ENCODE results near the gene IRF2. TPM values are rescaled to one million over a fixed set of nuclear protein-coding genes. Genes with fewer than 3 reads are reported as not detected.

Gene IRF2
- total and polyA plus RNA-seq, 12 donors = 9.3 to 41.4 (median 28.6) TPM

- no peaks in the 10 kb centered on the region for H3K27me3 ChIP-seq
- ATAC-seq = no peak
- intact Hi-C loops (cut with DNase I) = no loop called here
- no peak for DNase-seq
- WGBS, 2 donors = 75 to 84% methylated on average over 2 of the region's 2 CpGs
- peaks cover 0 to 9% (median 0%) of the 10 kb centered on the region in 11 donors for H3K9me3 ChIP-seq
- H3K4me1 ChIP-seq = peaks cover 0 to 43% (median 6%) of the 10 kb centered on the region in 9 donors
- H3K36me3 ChIP-seq = no peaks in the 10 kb centered on the region
- no peak overlapping the region for H3K4me3 ChIP-seq
- no peak for TF ChIP-seq CTCF (IDR thresholded peaks at IDR 0.05)
- peak overlapping the region in 2 of 10 donors; percentile 28 to 68 for H3K27ac ChIP-seq
These were observed 39.4 kb upstream of the IRF2 start for GRCh38 chr4:184513802-184514120.

- H3K27ac ChIP-seq = peak overlapping the region in 1 of 10 donors; percentile 57
- peaks cover 0 to 9% (median 0%) of the 10 kb centered on the region in 11 donors for H3K9me3 ChIP-seq
- DNase-seq (no peak), ATAC-seq (no peak)
- TF ChIP-seq CTCF (IDR thresholded peaks at IDR 0.05) = no peak
- H3K4me1 ChIP-seq = peaks cover 0 to 53% (median 6%) of the 10 kb centered on the region in 9 donors
- WGBS, 2 donors = 92% methylated on average over 5 of the region's 5 CpGs
- H3K27me3 ChIP-seq = no peaks in the 10 kb centered on the region
- H3K36me3 ChIP-seq = no peaks in the 10 kb centered on the region
- intact Hi-C loops (cut with DNase I) = no loop called here
- no peak overlapping the region for H3K4me3 ChIP-seq
These were observed 36.8 kb upstream of the IRF2 start for GRCh38 chr4:184511156-184511555.

GRCh38 chr4:184510401-184510800 is 36.1 kb upstream of the IRF2 start:
- no peak for TF ChIP-seq CTCF (IDR thresholded peaks at IDR 0.05)
- peak in 2 of 8 donors; percentile 39 to 40 for ATAC-seq
- Histone ChIP-seq H3K9me3 (peaks cover 0 to 9% (median 0%) of the 10 kb centered on the region in 11 donors), H3K27me3 (no peaks in the 10 kb centered on the region), H3K36me3 (no peaks in the 10 kb centered on the region), H3K4me3 (no peak overlapping the region), H3K4me1 (peaks cover 0 to 53% (median 6%) of the 10 kb centered on the region in 9 donors), H3K27ac (peak overlapping the region in 1 of 10 donors; percentile 57)
- no peak for DNase-seq
- intact Hi-C loops (cut with DNase I) = no loop called here
- WGBS, 2 donors = 92 to 94% methylated on average over 3 of the region's 3 CpGs

- intact Hi-C loops (cut with DNase I) = no loop called here
- peak overlapping the region in 1 of 10 donors; percentile 40 for H3K27ac ChIP-seq
- ATAC-seq = peak in 2 of 8 donors; percentile 14 to 56
- DNase-seq = no peak
- WGBS, 2 donors = 77 to 79% methylated on average over 7 of the region's 7 CpGs
- no peaks in the 10 kb centered on the region for H3K27me3 ChIP-seq
- peak in 2 of 9 donors; percentile 9 to 34 for TF ChIP-seq CTCF (IDR thresholded peaks at IDR 0.05)
- no peaks in the 10 kb centered on the region for H3K36me3 ChIP-seq
- peaks cover 0 to 9% (median 0%) of the 10 kb centered on the region in 11 donors for H3K9me3 ChIP-seq
- no peak overlapping the region for H3K4me3 ChIP-seq
- H3K4me1 ChIP-seq = peaks cover 0 to 44% (median 0%) of the 10 kb centered on the region in 9 donors
These were observed 32.3 kb upstream of the IRF2 start for GRCh38 chr4:184506527-184507121.
